Kidney (tissue), 14 donors: ENCODE data around the gene CCDC201. TPM values are rescaled to one million over a fixed set of nuclear protein-coding genes. Genes with fewer than 3 reads are reported as not detected.

Experiments
- DNase-seq, 5 donors: peaks; one replicate each; pipeline ENCODE4 v3.0.0-alpha.2; 2013 to 2020
- FAIRE-seq: peaks from 2 replicates; lab custom pipeline; 2012; peaks lifted over from hg19 to GRCh38; lab: Jason Lieb, UNC
- H3K27ac ChIP-seq, 2 donors: one replicate each; pipeline ENCODE4 v1.7.0; 2013; ENCODE audit warnings: low read depth in 2 of 2, low read length in 2 of 2, inconsistent platforms in 1 of 2
- H3K27me3 ChIP-seq: one replicate; pipeline ENCODE4 v1.7.1; 2013; ENCODE audit warnings: low read length, inconsistent platforms; ENCODE audit not compliant: control insufficient read depth, insufficient read depth
- H3K36me3 ChIP-seq, 3 donors: one replicate each; pipeline versions ENCODE4 v1.7.0 to v1.7.1; 2013; ENCODE audit warnings: low read length in 3 of 3, control low read depth in 1 of 3, inconsistent platforms in 1 of 3; ENCODE audit not compliant: insufficient read depth in 3 of 3, control insufficient read depth in 2 of 3
- H3K4me1 ChIP-seq, 3 donors: one replicate each; pipeline versions ENCODE4 v1.7.0 to v1.7.1; 2013; ENCODE audit warnings: low read length in 3 of 3, inconsistent platforms in 1 of 3, low read depth in 1 of 3; ENCODE audit not compliant: control insufficient read depth in 2 of 3, insufficient read depth in 2 of 3
- H3K4me3 ChIP-seq, 3 donors: one replicate each; pipeline versions ENCODE4 v1.7.0 to v1.8.1; 2013; ENCODE audit warnings: low read length in 3 of 3, control low read depth in 1 of 3, inconsistent platforms in 1 of 3
- H3K9ac ChIP-seq, 3 donors: one replicate each; pipeline versions ENCODE4 v1.7.0 to v1.7.1; 2013; ENCODE audit warnings: low read length in 3 of 3, control low read depth in 1 of 3, inconsistent platforms in 1 of 3
- H3K9me3 ChIP-seq, 3 donors: one replicate each; pipeline versions ENCODE4 v1.7.0 to v1.7.1; 2013; ENCODE audit warnings: low read length in 3 of 3, control low read depth in 1 of 3, inconsistent platforms in 1 of 3; ENCODE audit not compliant: control insufficient read depth in 2 of 3, insufficient read depth in 1 of 3
- CTCF ChIP-seq: IDR thresholded peaks from 3 replicates; pipeline ENCODE4 v1.5.1; 2012; ENCODE audit warnings: mild to moderate bottlenecking, moderate library complexity, borderline replicate concordance; ENCODE audit not compliant: insufficient read depth; ENCODE audit errors: extremely low read depth
- intact Hi-C: fragments of 100-400 bp; cut with DNase I; formaldehyde crosslinking; loops from one replicate; pipeline ENCODE4 v1.11.1; 2022
- polyA plus RNA-seq: library from polyadenylated mRNA; stranded (reverse); fragments of 350-450 nt; fragmentation: Illumina TruSeq; extraction: RNeasy Lipid Tissue Mini Kit (QIAGEN cat#74804); gene quantifications from one replicate; pipeline ENCODE4 v1.2.3, GENCODE V29; 2014; ENCODE audit warnings: low read depth, low replicate concordance; ENCODE audit not compliant: insufficient read depth
- total RNA-seq: library from RNA; stranded (reverse); fragmentation: NEBNext Ultra II Directional; extraction: Animal tissue kit (Norgen Biotek cat#: 25700); gene quantifications from one replicate; pipeline ENCODE4 v1.2.1, GENCODE V29; 2021
- donor health status: control.
- donor health status: control.
- donor health status: control.
- donor health status: control.
- donor health status: control.
- donor health status: DM: yes; HTN: yes; CAD: no.
- donor health status: Normal renal cell carcinoma (clear cell type).

Gene CCDC201
- total and polyA plus RNA-seq, 2 donors from 2014 or later = not detected

GRCh38 chr7:45911311-45911710 is 38.4 kb upstream of the CCDC201 start:
- Histone ChIP-seq H3K27ac (no peak overlapping the region), H3K4me3 (no peak overlapping the region), H3K36me3 (peaks cover 0 to 15% (median 7%) of the 10 kb centered on the region in 3 donors), H3K9ac (no peak overlapping the region), H3K27me3 (no peaks in the 10 kb centered on the region), H3K4me1 (no peaks in the 10 kb centered on the region), H3K9me3 (no peaks in the 10 kb centered on the region)
- DNase-seq = no peak
- intact Hi-C loops = loop anchor here (10.0 kb wide), 1 partner anchor 1263 kb away; no protein-coding TSS in a partner anchor
- FAIRE-seq = no peak
- no peak for TF ChIP-seq CTCF

- DNase-seq = no peak
- Histone ChIP-seq H3K27ac (no peak overlapping the region), H3K9me3 (no peaks in the 10 kb centered on the region), H3K36me3 (peaks cover 0 to 13% (median 3%) of the 10 kb centered on the region in 3 donors), H3K4me3 (no peak overlapping the region), H3K27me3 (no peaks in the 10 kb centered on the region), H3K9ac (no peak overlapping the region), H3K4me1 (no peaks in the 10 kb centered on the region)
- no peak for FAIRE-seq
- intact Hi-C loops = loop anchor here (10.0 kb wide), 1 partner anchor 1264 kb away; no protein-coding TSS in a partner anchor
- no peak for TF ChIP-seq CTCF
Measured at GRCh38 chr7:45910855-45911254, 38.0 kb upstream of the CCDC201 start.

- no peak overlapping the region for H3K27ac ChIP-seq
- no peak for TF ChIP-seq CTCF
- peaks cover 0 to 8% (median 0%) of the 10 kb centered on the region in 3 donors for H3K36me3 ChIP-seq
- FAIRE-seq (no peak), DNase-seq (no peak)
- H3K27me3 ChIP-seq = no peaks in the 10 kb centered on the region
- H3K9ac ChIP-seq = no peak overlapping the region
- no peak overlapping the region for H3K4me3 ChIP-seq
- no peaks in the 10 kb centered on the region for H3K9me3 ChIP-seq
- intact Hi-C loops = no loop called here
- no peaks in the 10 kb centered on the region for H3K4me1 ChIP-seq
Measured at GRCh38 chr7:45909561-45909960, 36.7 kb upstream of the CCDC201 start.

GRCh38 chr7:45902820-45903219 is 29.9 kb upstream of the CCDC201 start:
- Histone ChIP-seq H3K27ac (no peak overlapping the region), H3K4me1 (no peaks in the 10 kb centered on the region), H3K27me3 (no peaks in the 10 kb centered on the region), H3K4me3 (no peak overlapping the region), H3K36me3 (no peaks in the 10 kb centered on the region), H3K9me3 (no peaks in the 10 kb centered on the region), H3K9ac (no peak overlapping the region)
- no peak for DNase-seq
- no peak for TF ChIP-seq CTCF
- intact Hi-C loops = no loop called here
- no peak for FAIRE-seq
